HEK293 (cell line): Measurements from ENCODE around the gene MAPRE2.

Experiments
- CTCF ChIA-PET: fragments of 350-600 bp; formaldehyde crosslinking; extraction: SDS; loops from one replicate; lab custom pipeline; 2021; ENCODE audit warnings: antibody characterized with exemption; lab: Yijun Ruan, JAX
- POLR2A ChIA-PET: fragments of 300-600 bp; formaldehyde crosslinking; extraction: SDS; loops from one replicate; lab custom pipeline; 2020; ENCODE audit warnings: antibody characterized with exemption, inconsistent platforms; lab: Yijun Ruan, JAX
- H3K27ac ChIP-seq: fragments of 200-500 bp; sonication (Bioruptor generic); 2 replicates; pipeline ENCODE4 v1.5.1; 2014; ENCODE audit warnings: low read depth, low read length, control low read depth, inconsistent platforms; ENCODE audit errors: extremely low read depth
- H3K36me3 ChIP-seq, 2 experiments: fragments of 200-500 bp in 1 of 2; sonication (Bioruptor generic) in 1 of 2; 1 replicate in 1 of 2; 2 replicates in 1 of 2; pipeline ENCODE4 v1.5.1; 2014 to 2017; ENCODE audit warnings: inconsistent platforms in 2 of 2, low read length in 2 of 2; ENCODE audit not compliant: control insufficient read depth in 2 of 2, insufficient read depth in 1 of 2
- H3K4me1 ChIP-seq: fragments of 200-500 bp; sonication (Bioruptor generic); 2 replicates; pipeline ENCODE4 v1.5.1; 2014; ENCODE audit warnings: mild to moderate bottlenecking, low read length, inconsistent platforms; ENCODE audit not compliant: control insufficient read depth, insufficient read depth
- H3K4me3 ChIP-seq: 2 replicates; pipeline ENCODE4 v1.5.1; 2011; ENCODE audit warnings: low read depth, mild to moderate bottlenecking, control low read depth, low read length, moderate library complexity
- H3K9me3 ChIP-seq: fragments of 200-500 bp; sonication (Bioruptor generic); 2 replicates; pipeline ENCODE4 v1.5.1; 2014; ENCODE audit warnings: low read depth, low read length, inconsistent platforms; ENCODE audit not compliant: control insufficient read depth, insufficient read depth
- HOXC10 ChIP-seq: sonication (generic); formaldehyde crosslinking; IDR thresholded peaks from 2 replicates; pipeline ENCODE4 v1.8.1; 2023; ENCODE audit warnings: mild to moderate bottlenecking, missing genetic modification reagents
- OSR2 ChIP-seq: fragments of 450-650 bp; formaldehyde crosslinking; IDR thresholded peaks from 2 replicates; pipeline ENCODE4 v1.5.1; 2016; ENCODE audit warnings: missing biosample characterization, missing genetic modification characterization
- PRDM1 ChIP-seq: fragments of 450-650 bp; formaldehyde crosslinking; IDR thresholded peaks from 2 replicates; pipeline ENCODE4; 2016; ENCODE audit warnings: missing biosample characterization, missing genetic modification characterization
- ZBTB44 ChIP-seq: fragments of 450-650 bp; IDR thresholded peaks from 2 replicates; pipeline ENCODE4 v1.5.1; 2018; ENCODE audit warnings: missing biosample characterization, mild to moderate bottlenecking, missing genetic modification characterization
- ZFP37 ChIP-seq: fragments of 450-650 bp; formaldehyde crosslinking; IDR thresholded peaks from 2 replicates; pipeline ENCODE4 v1.5.1; 2016; ENCODE audit warnings: missing biosample characterization, missing genetic modification characterization
- ZNF19 ChIP-seq: fragments of 450-650 bp; formaldehyde crosslinking; IDR thresholded peaks from 2 replicates; pipeline ENCODE4; 2016; ENCODE audit warnings: missing biosample characterization, missing genetic modification characterization, low read depth
- ZNF544 ChIP-seq: fragments of 450-650 bp; formaldehyde crosslinking; IDR thresholded peaks from 2 replicates; pipeline ENCODE4 v1.5.0; 2017; ENCODE audit warnings: missing biosample characterization, missing genetic modification characterization
- ZNF621 ChIP-seq: fragments of 450-650 bp; formaldehyde crosslinking; IDR thresholded peaks from 2 replicates; pipeline ENCODE4 v1.5.1; 2017; ENCODE audit warnings: missing biosample characterization, missing genetic modification characterization
- ZNF639 ChIP-seq: fragments of 450-650 bp; formaldehyde crosslinking; IDR thresholded peaks from 2 replicates; pipeline ENCODE4 v1.5.1; 2016; ENCODE audit warnings: missing biosample characterization, missing genetic modification characterization
- ZNF654 ChIP-seq: fragments of 450-650 bp; formaldehyde crosslinking; IDR thresholded peaks from 2 replicates; pipeline ENCODE4 v1.5.1; 2016; ENCODE audit warnings: low read depth, missing biosample characterization, missing genetic modification characterization
- ZNF707 ChIP-seq: fragments of 450-650 bp; formaldehyde crosslinking; IDR thresholded peaks from 2 replicates; pipeline ENCODE4 v1.5.1; 2016; ENCODE audit warnings: missing biosample characterization, missing genetic modification characterization
- ZNF830 ChIP-seq: fragments of 450-650 bp; IDR thresholded peaks from 2 replicates; pipeline ENCODE4 v1.5.0; 2018; ENCODE audit warnings: missing biosample characterization, missing genetic modification characterization, low read depth, mild to moderate bottlenecking, moderate library complexity
- TF ChIP-seq, protein P1 (sequence below): fragments of 450-650 bp; formaldehyde crosslinking; IDR thresholded peaks from 2 replicates; pipeline ENCODE4 v1.5.1; 2016; ENCODE audit warnings: missing biosample characterization, missing genetic modification characterization
- TF ChIP-seq, protein P2 (sequence below): fragments of 450-650 bp; formaldehyde crosslinking; IDR thresholded peaks from 2 replicates; pipeline ENCODE4 v1.5.1; 2016; ENCODE audit warnings: missing biosample characterization, missing genetic modification characterization, borderline replicate concordance
- TF ChIP-seq, protein P3 (sequence below): fragments of 450-650 bp; formaldehyde crosslinking; IDR thresholded peaks from 2 replicates; pipeline ENCODE4 v1.5.1; 2016; ENCODE audit warnings: missing biosample characterization, missing genetic modification characterization, low read depth

MAPRE2 gene

GRCh38 chr18:35026407-35027061 is 14.7 kb upstream of the MAPRE2 start:
- no peaks in the 10 kb centered on the region for H3K9me3 ChIP-seq
- no peak overlapping the region for H3K27ac ChIP-seq
- CTCF ChIA-PET, result interaction anchor here (0.7 to 6.4 kb wide), 6 partner anchors 13 to 483 kb away, joined by 3 to 37 read pairs (median 3); no protein-coding TSS in a partner anchor

GRCh38 chr18:35027206-35027605 is 14.0 kb upstream of the MAPRE2 start:
- no peak overlapping the region for H3K4me3 ChIP-seq
- TF ChIP-seq HOXC10 (CRISPR knock-in tag) (no peak), ZNF707 (tag by site-specific recombination) (no peak), ZNF544 (no peak), OSR2 (no peak), ZFP37 (no peak), ZNF19 (no peak), ZNF830 (tag by site-specific recombination) (no peak), ZNF639 (tag by site-specific recombination) (no peak)
- TF ChIP-seq, protein P1, sequence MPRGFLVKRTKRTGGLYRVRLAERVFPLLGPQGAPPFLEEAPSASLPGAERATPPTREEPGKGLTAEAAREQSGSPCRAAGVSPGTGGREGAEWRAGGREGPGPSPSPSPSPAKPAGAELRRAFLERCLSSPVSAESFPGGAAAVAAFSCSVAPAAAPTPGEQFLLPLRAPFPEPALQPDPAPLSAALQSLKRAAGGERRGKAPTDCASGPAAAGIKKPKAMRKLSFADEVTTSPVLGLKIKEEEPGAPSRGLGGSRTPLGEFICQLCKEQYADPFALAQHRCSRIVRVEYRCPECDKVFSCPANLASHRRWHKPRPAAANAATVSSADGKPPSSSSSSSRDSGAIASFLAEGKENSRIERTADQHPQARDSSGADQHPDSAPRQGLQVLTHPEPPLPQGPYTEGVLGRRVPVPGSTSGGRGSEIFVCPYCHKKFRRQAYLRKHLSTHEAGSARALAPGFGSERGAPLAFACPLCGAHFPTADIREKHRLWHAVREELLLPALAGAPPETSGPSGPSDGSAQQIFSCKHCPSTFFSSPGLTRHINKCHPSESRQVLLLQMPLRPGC, result no peak
- TF ChIP-seq, protein P2, sequence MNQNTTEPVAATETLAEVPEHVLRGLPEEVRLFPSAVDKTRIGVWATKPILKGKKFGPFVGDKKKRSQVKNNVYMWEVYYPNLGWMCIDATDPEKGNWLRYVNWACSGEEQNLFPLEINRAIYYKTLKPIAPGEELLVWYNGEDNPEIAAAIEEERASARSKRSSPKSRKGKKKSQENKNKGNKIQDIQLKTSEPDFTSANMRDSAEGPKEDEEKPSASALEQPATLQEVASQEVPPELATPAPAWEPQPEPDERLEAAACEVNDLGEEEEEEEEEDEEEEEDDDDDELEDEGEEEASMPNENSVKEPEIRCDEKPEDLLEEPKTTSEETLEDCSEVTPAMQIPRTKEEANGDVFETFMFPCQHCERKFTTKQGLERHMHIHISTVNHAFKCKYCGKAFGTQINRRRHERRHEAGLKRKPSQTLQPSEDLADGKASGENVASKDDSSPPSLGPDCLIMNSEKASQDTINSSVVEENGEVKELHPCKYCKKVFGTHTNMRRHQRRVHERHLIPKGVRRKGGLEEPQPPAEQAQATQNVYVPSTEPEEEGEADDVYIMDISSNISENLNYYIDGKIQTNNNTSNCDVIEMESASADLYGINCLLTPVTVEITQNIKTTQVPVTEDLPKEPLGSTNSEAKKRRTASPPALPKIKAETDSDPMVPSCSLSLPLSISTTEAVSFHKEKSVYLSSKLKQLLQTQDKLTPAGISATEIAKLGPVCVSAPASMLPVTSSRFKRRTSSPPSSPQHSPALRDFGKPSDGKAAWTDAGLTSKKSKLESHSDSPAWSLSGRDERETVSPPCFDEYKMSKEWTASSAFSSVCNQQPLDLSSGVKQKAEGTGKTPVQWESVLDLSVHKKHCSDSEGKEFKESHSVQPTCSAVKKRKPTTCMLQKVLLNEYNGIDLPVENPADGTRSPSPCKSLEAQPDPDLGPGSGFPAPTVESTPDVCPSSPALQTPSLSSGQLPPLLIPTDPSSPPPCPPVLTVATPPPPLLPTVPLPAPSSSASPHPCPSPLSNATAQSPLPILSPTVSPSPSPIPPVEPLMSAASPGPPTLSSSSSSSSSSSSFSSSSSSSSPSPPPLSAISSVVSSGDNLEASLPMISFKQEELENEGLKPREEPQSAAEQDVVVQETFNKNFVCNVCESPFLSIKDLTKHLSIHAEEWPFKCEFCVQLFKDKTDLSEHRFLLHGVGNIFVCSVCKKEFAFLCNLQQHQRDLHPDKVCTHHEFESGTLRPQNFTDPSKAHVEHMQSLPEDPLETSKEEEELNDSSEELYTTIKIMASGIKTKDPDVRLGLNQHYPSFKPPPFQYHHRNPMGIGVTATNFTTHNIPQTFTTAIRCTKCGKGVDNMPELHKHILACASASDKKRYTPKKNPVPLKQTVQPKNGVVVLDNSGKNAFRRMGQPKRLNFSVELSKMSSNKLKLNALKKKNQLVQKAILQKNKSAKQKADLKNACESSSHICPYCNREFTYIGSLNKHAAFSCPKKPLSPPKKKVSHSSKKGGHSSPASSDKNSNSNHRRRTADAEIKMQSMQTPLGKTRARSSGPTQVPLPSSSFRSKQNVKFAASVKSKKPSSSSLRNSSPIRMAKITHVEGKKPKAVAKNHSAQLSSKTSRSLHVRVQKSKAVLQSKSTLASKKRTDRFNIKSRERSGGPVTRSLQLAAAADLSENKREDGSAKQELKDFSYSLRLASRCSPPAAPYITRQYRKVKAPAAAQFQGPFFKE (tag by site-specific recombination), result no peak
- TF ChIP-seq, protein P3, sequence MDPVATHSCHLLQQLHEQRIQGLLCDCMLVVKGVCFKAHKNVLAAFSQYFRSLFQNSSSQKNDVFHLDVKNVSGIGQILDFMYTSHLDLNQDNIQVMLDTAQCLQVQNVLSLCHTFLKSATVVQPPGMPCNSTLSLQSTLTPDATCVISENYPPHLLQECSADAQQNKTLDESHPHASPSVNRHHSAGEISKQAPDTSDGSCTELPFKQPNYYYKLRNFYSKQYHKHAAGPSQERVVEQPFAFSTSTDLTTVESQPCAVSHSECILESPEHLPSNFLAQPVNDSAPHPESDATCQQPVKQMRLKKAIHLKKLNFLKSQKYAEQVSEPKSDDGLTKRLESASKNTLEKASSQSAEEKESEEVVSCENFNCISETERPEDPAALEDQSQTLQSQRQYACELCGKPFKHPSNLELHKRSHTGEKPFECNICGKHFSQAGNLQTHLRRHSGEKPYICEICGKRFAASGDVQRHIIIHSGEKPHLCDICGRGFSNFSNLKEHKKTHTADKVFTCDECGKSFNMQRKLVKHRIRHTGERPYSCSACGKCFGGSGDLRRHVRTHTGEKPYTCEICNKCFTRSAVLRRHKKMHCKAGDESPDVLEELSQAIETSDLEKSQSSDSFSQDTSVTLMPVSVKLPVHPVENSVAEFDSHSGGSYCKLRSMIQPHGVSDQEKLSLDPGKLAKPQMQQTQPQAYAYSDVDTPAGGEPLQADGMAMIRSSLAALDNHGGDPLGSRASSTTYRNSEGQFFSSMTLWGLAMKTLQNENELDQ, result no peak
- no peak overlapping the region for H3K27ac ChIP-seq
- H3K4me1 ChIP-seq, result no peaks in the 10 kb centered on the region
- CTCF ChIA-PET, result interaction anchor here (0.6 to 6.4 kb wide), 4 partner anchors 21 to 117 kb away, joined by 3 to 37 read pairs (median 3); no protein-coding TSS in a partner anchor
- POLR2A ChIA-PET, result no interaction called here
- no peaks in the 10 kb centered on the region for H3K36me3 ChIP-seq
- no peaks in the 10 kb centered on the region for H3K9me3 ChIP-seq

More at GRCh38 chr18:35026407-35027061, 14.7 kb upstream of the MAPRE2 start:
- POLR2A ChIA-PET, result interaction anchor here (1.0 kb wide), 1 partner anchor 15 kb away, joined by 3 read pairs; the partner anchor contains the start of gene MAPRE2
- H3K4me1 ChIP-seq, result no peaks in the 10 kb centered on the region
- no peaks in the 10 kb centered on the region for H3K36me3 ChIP-seq
- no peak overlapping the region for H3K4me3 ChIP-seq
- no peak for TF ChIP-seq ZBTB44 (tag by site-specific recombination)
- TF ChIP-seq ZNF654, result 0 out of 2 replicates have a peak, but pooled peaks have one; percentile 4
- TF ChIP-seq PRDM1, result no peak
- no peak for TF ChIP-seq ZNF621 (tag by site-specific recombination)
